GM06990 (cell line): ENCODE data around the gene ANKRD33B.

Source experiments
- DNase-seq: peaks from one replicate; pipeline ENCODE4 v3.0.0-alpha.2; 2011; ENCODE audit not compliant: insufficient read length; ENCODE audit errors: extremely low read depth
- H3K27me3 ChIP-seq: replicated peaks from 2 replicates; pipeline ENCODE4 v1.6.0; 2011; ENCODE audit warnings: low read length; ENCODE audit not compliant: control insufficient read depth, insufficient read depth
- H3K36me3 ChIP-seq: 2 replicates; pipeline ENCODE4 v1.5.1; 2011; ENCODE audit warnings: low read length; ENCODE audit not compliant: control insufficient read depth, insufficient read depth
- H3K4me3 ChIP-seq: replicated peaks from 2 replicates; pipeline ENCODE4 v1.5.1; 2011; ENCODE audit warnings: low read depth, mild to moderate bottlenecking, control low read depth, low read length
- CTCF ChIP-seq: IDR thresholded peaks from 2 replicates; pipeline ENCODE4 v1.5.1; 2011; ENCODE audit warnings: low read length, control low read depth, mild to moderate bottlenecking, inconsistent platforms; ENCODE audit not compliant: insufficient read depth, poor library complexity, severe bottlenecking

ANKRD33B gene

GRCh38 chr5:10703676-10704075 is 139.8 kb downstream of the ANKRD33B start:
- no peak overlapping the region for H3K4me3 ChIP-seq
- no peak for DNase-seq
- peaks cover 6% of the 10 kb centered on the region for H3K36me3 ChIP-seq
- H3K27me3 ChIP-seq = no peaks in the 10 kb centered on the region
- TF ChIP-seq CTCF = no peak

GRCh38 chr5:10704949-10705621 is 141.2 kb downstream of the ANKRD33B start:
- TF ChIP-seq CTCF = no peak
- peaks cover 6% of the 10 kb centered on the region for H3K36me3 ChIP-seq
- no peak overlapping the region for H3K4me3 ChIP-seq
- no peak for DNase-seq
- H3K27me3 ChIP-seq = no peaks in the 10 kb centered on the region

DNA sequence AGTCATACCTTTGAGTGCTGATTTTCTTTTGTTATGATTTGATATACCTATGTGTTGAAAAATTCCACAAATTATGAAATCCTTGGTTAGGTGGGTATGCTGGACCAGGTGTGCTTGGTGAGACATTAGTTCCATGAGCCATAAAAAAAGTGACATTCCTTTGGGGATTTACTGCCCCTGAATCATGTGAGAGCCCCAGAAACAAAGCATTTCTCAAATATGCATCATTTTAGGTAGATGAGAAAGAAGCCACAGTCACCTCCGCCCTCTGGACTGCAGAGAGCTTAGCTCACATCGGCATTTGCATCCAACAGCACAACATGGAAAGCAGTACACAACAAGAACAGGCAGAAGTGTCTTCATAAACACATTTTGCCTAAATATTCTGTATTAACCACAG is 141.9 kb downstream of the ANKRD33B start:
- TF ChIP-seq CTCF = no peak
- no peak for DNase-seq
- no peak overlapping the region for H3K4me3 ChIP-seq
- H3K36me3 ChIP-seq = peaks cover 6% of the 10 kb centered on the region
- no peaks in the 10 kb centered on the region for H3K27me3 ChIP-seq

GRCh38 chr5:10706326-10706725 is 142.5 kb downstream of the ANKRD33B start:
- Histone ChIP-seq H3K36me3 (peaks cover 4% of the 10 kb centered on the region), H3K27me3 (no peaks in the 10 kb centered on the region), H3K4me3 (no peak overlapping the region)
- TF ChIP-seq CTCF = no peak
- no peak for DNase-seq
